Liver (tissue), 9 donors: ENCODE results near the gene STK24. TPM values are rescaled to one million over a fixed set of nuclear protein-coding genes. Genes with fewer than 3 reads are reported as not detected.

Experiments used
- DNase-seq: peaks from one replicate; pipeline ENCODE4 v3.0.0-alpha.2; 2017; ENCODE audit warnings: low spot score
- H3K27ac ChIP-seq, 2 donors: one replicate each; pipeline ENCODE4 v1.7.0; 2013; ENCODE audit warnings: inconsistent platforms in 2 of 2, low read length in 2 of 2, control low read depth in 1 of 2, low read depth in 1 of 2, mild to moderate bottlenecking in 1 of 2
- H3K27me3 ChIP-seq, 4 donors: one replicate each; pipeline versions ENCODE4 v1.6.1 to v1.7.0; 2013; ENCODE audit warnings: low read length in 3 of 4, inconsistent platforms in 1 of 4, mild to moderate bottlenecking in 1 of 4, moderate library complexity in 1 of 4; ENCODE audit not compliant: control insufficient read depth in 4 of 4, insufficient read depth in 4 of 4
- H3K36me3 ChIP-seq, 4 donors: one replicate each; pipeline versions ENCODE4 v1.6.1 to v1.7.0; 2013; ENCODE audit warnings: low read length in 3 of 4, mild to moderate bottlenecking in 3 of 4, low read depth in 1 of 4, moderate library complexity in 1 of 4; ENCODE audit not compliant: control insufficient read depth in 4 of 4, insufficient read depth in 3 of 4
- H3K4me1 ChIP-seq, 4 donors: one replicate each; pipeline versions ENCODE4 v1.6.1 to v1.7.0; 2013; ENCODE audit warnings: low read length in 3 of 4, mild to moderate bottlenecking in 3 of 4, moderate library complexity in 1 of 4; ENCODE audit not compliant: control insufficient read depth in 4 of 4, insufficient read depth in 4 of 4
- H3K4me3 ChIP-seq, 3 donors: one replicate each; pipeline versions ENCODE4 v1.6.1 to v1.7.0; 2013; ENCODE audit warnings: low read length in 3 of 3, control low read depth in 1 of 3, low read depth in 1 of 3, mild to moderate bottlenecking in 1 of 3
- H3K9ac ChIP-seq, 2 donors: one replicate each; pipeline ENCODE4 v1.7.0; 2013; ENCODE audit warnings: low read length in 2 of 2, mild to moderate bottlenecking in 2 of 2, moderate library complexity in 2 of 2, control low read depth in 1 of 2, low read depth in 1 of 2
- H3K9me3 ChIP-seq, 4 donors: one replicate each; pipeline versions ENCODE4 v1.6.1 to v1.7.0; 2013; ENCODE audit warnings: low read length in 3 of 4; ENCODE audit not compliant: control insufficient read depth in 4 of 4
- ATF3 ChIP-seq: IDR thresholded peaks from 2 replicates; pipeline ENCODE4 v1.6.1; 2016; ENCODE audit warnings: antibody characterized with exemption
- CTCF ChIP-seq: fragments of 150-350 bp; IDR thresholded peaks from 2 replicates; pipeline ENCODE4 v1.5.1; 2017; ENCODE audit warnings: improper control_type of control experiment, low read depth, low read length; ENCODE audit not compliant: missing input control
- EGR1 ChIP-seq, 2 donors: IDR thresholded peaks; 2 replicates each; pipeline ENCODE4 v1.6.1; 2016 to 2018; ENCODE audit warnings: antibody characterized with exemption in 2 of 2, low read depth in 2 of 2
- FOXA1 ChIP-seq: IDR thresholded peaks from 2 replicates; pipeline ENCODE4 v1.6.1; 2016; ENCODE audit warnings: antibody characterized with exemption
- FOXA2 ChIP-seq: IDR thresholded peaks from 2 replicates; pipeline ENCODE4 v1.6.1; 2016; ENCODE audit warnings: antibody characterized with exemption
- HNF4A ChIP-seq, 2 donors: conservative IDR thresholded peaks; 2 replicates each; pipeline ENCODE4 v1.6.1; 2016; ENCODE audit warnings: antibody characterized with exemption in 2 of 2, mild to moderate bottlenecking in 2 of 2
- HNF4G ChIP-seq: IDR thresholded peaks from 2 replicates; pipeline ENCODE4 v1.6.1; 2016; ENCODE audit warnings: antibody characterized with exemption
- JUND ChIP-seq, 2 donors: IDR thresholded peaks; 2 replicates each; pipeline ENCODE4 v1.6.1; 2016; ENCODE audit warnings: antibody characterized with exemption in 2 of 2
- MAX ChIP-seq: IDR thresholded peaks from 2 replicates; pipeline ENCODE4 v1.6.1; 2016; ENCODE audit warnings: antibody characterized with exemption
- NR2F2 ChIP-seq: IDR thresholded peaks from 2 replicates; pipeline ENCODE4 v1.6.1; 2016; ENCODE audit warnings: antibody characterized with exemption
- RAD21 ChIP-seq, 2 donors: IDR thresholded peaks; 2 replicates each; pipeline ENCODE4 v1.6.1; 2016; ENCODE audit warnings: antibody characterized with exemption in 2 of 2, mild to moderate bottlenecking in 2 of 2
- REST ChIP-seq: IDR thresholded peaks from 2 replicates; pipeline ENCODE4 v1.6.1; 2016; ENCODE audit warnings: antibody characterized with exemption, mild to moderate bottlenecking
- SP1 ChIP-seq: IDR thresholded peaks from 2 replicates; pipeline ENCODE4 v1.6.1; 2018; ENCODE audit warnings: antibody characterized with exemption, mild to moderate bottlenecking
- TAF1 ChIP-seq: conservative IDR thresholded peaks from 2 replicates; pipeline ENCODE4 v1.6.1; 2016; ENCODE audit warnings: antibody characterized with exemption, mild to moderate bottlenecking
- YY1 ChIP-seq: IDR thresholded peaks from 2 replicates; pipeline ENCODE4 v1.6.1; 2016; ENCODE audit warnings: antibody characterized with exemption, mild to moderate bottlenecking
- ZBTB33 ChIP-seq: IDR thresholded peaks from 2 replicates; pipeline ENCODE4 v1.6.1; 2016; ENCODE audit warnings: antibody characterized with exemption
- WGBS: extraction: QIAGEN DNeasy Blood & Tissue Kit; methylation state at CpG from one replicate; pipeline ENCODE4 v1.1.7; 2013; 5-methylcytosine and 5-hydroxymethylcytosine counted together
- polyA plus RNA-seq, 2 donors: library from polyadenylated mRNA; stranded (reverse) in 1 of 2; unstranded in 1 of 2; fragments of 200-250 nt in 1 of 2; fragments of >200 nt in 1 of 2; fragmentation: Nextera tagmentation in 1 of 2; extraction: Ambion mirVana in 1 of 2; gene quantifications; one replicate each; pipeline versions ENCODE4 v1.2.1 to v1.2.3, GENCODE V29; 2013 to 2015
- total RNA-seq, 2 donors: library from RNA; depleted of rRNA; stranded (reverse); fragments of >200 nt; gene quantifications; one replicate each; pipeline ENCODE4 v1.2.3, GENCODE V29; 2014
- donor health status: healthy.
- donor health status: healthy.
- donor health status: healthy.
- donor health status: healthy.
- donor health status: healthy.

The STK24 gene
- total and polyA plus RNA-seq, 4 donors = 6.4 to 43.3 (median 14.9) TPM

- H3K27me3 ChIP-seq = no peaks in the 10 kb centered on the region
- no peak overlapping the region for H3K27ac ChIP-seq
- H3K4me1 ChIP-seq = peaks cover 8 to 46% (median 27%) of the 10 kb centered on the region in 4 donors
- no peaks in the 10 kb centered on the region for H3K9me3 ChIP-seq
- WGBS = 83% methylated on average over 11 of the region's 11 CpGs
- H3K9ac ChIP-seq = no peak overlapping the region
- no peaks in the 10 kb centered on the region for H3K36me3 ChIP-seq
- no peak for TF ChIP-seq TAF1
- H3K4me3 ChIP-seq = no peak overlapping the region
- no peak for DNase-seq
These were observed 52.1 kb downstream of the STK24 start for GRCh38 chr13:98524793-98525192.

- Histone ChIP-seq H3K4me3 (no peak overlapping the region), H3K9me3 (no peaks in the 10 kb centered on the region), H3K9ac (no peak overlapping the region), H3K27ac (no peak overlapping the region), H3K36me3 (no peaks in the 10 kb centered on the region), H3K27me3 (no peaks in the 10 kb centered on the region), H3K4me1 (peaks cover 8 to 46% (median 27%) of the 10 kb centered on the region in 4 donors)
- WGBS = 95% methylated on average over 11 of the region's 11 CpGs
- DNase-seq = no peak
- TF ChIP-seq SP1 (no peak), HNF4A (conservative IDR thresholded peaks at IDR 0.05) (no peak), ZBTB33 (no peak), YY1 (no peak), RAD21 (IDR thresholded peaks at IDR 0.05) (no peak), FOXA1 (no peak), EGR1 (IDR thresholded peaks at IDR 0.05; ENCODE audit: low read depth in 2 of 2) (no peak), REST (no peak), HNF4G (no peak), NR2F2 (no peak)
These were observed 52.5 kb downstream of the STK24 start for GRCh38 chr13:98524391-98524790.

GRCh38 chr13:98523455-98524102, 53.3 kb downstream of the STK24 start:
- no peaks in the 10 kb centered on the region for H3K36me3 ChIP-seq
- H3K4me3 ChIP-seq = no peak overlapping the region
- no peaks in the 10 kb centered on the region for H3K27me3 ChIP-seq
- no peak overlapping the region for H3K9ac ChIP-seq
- no peaks in the 10 kb centered on the region for H3K9me3 ChIP-seq
- no peak overlapping the region for H3K27ac ChIP-seq
- DNase-seq = no peak
- H3K4me1 ChIP-seq = peaks cover 8 to 46% (median 26%) of the 10 kb centered on the region in 4 donors
- WGBS = 93% methylated on average over 16 of the region's 16 CpGs
- no peak for TF ChIP-seq JUND (IDR thresholded peaks at IDR 0.05)
- TF ChIP-seq NR2F2 = no peak
- TF ChIP-seq FOXA1 = no peak
- TF ChIP-seq SP1 = no peak
- TF ChIP-seq TAF1 = no peak
- TF ChIP-seq ATF3 = no peak
- no peak for TF ChIP-seq HNF4G
- TF ChIP-seq CTCF = no peak
- no peak for TF ChIP-seq FOXA2
- TF ChIP-seq REST = no peak
- no peak for TF ChIP-seq MAX
